ENCODE results near the gene KIF15. TPM values are rescaled to one million over a fixed set of nuclear protein-coding genes. Genes with fewer than 3 reads are reported as not detected.

KIF15 gene
- total RNA-seq, 4 donors from 2014 or later: 0.95 to 11.5 (median 0.96) TPM; not detected in 1

GRCh38 chr3:44880284-44880683, 118.7 kb downstream of the KIF15 start:
- Histone ChIP-seq H3K27me3 (peaks cover 10% of the 10 kb centered on the region), H3K4me3 (no peak overlapping the region), H3K27ac (no peak overlapping the region), H3K36me3 (no peaks in the 10 kb centered on the region), H3K9me3 (no peaks in the 10 kb centered on the region), H3K4me1 (no peaks in the 10 kb centered on the region)
- in situ Hi-C loops (cut with MboI; ENCODE audit: low pct_ligation_motif_present in 1 of 4, low pct_unique_long_range_greater_than_20kb in 1 of 4, low sequenced_read_pairs in 3 of 4) (no loop called here), intact Hi-C loops (cut with DNase I; ENCODE audit: low total_unique reads) (no loop called here)
- TF ChIP-seq POLR2AphosphoS5 (IDR thresholded peaks at IDR 0.05) (no peak), CTCF (IDR thresholded peaks at IDR 0.05) (no peak), EP300 (IDR thresholded peaks at IDR 0.05; ENCODE audit: low read depth) (no peak), POLR2A (IDR thresholded peaks at IDR 0.05) (no peak)
- WGBS, 2 donors (ENCODE audit: low coverage in 1 of 2): 54 to 60% methylated on average over 2 of the region's 2 CpGs
- no peak for DNase-seq

DNA sequence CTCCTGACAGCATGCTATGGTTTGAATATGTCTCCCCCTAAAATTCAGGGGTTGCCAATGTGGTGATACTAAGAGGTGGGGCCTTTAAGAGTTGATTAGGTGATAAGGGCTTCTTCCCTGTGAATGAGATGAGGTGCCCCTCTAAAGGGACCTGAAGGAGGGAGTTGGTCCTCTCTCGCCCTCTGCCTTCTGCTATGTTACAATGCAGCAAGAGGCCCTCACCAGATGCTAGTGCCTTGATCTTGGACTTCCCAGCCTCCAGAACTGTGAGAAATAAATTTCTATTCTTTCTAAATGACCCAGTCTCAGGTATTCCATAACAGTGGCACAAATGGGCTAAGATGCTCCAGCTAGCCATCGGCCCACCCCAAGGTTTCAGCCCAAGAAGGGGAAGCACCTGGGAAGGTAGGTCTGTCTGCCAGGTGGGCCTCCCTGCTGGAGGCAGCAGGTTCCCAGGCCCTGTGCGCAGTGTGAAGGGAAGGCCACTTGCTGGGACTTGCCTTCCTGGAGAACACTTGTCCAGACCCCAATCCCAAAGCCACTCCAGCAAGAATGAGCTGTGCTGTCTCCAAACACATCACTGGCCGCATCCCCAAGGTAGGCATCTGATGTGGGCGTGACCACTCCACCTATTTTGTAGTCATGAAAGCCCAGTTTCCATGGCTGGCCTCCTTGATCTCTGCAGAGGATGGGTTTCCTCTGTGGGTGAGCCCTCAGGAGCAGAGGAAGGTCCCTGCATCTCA, 121.8 kb downstream of the KIF15 start:
- Histone ChIP-seq H3K9me3 (no peaks in the 10 kb centered on the region), H3K4me3 (no peak overlapping the region), H3K4me1 (no peaks in the 10 kb centered on the region), H3K27me3 (peaks cover 10% of the 10 kb centered on the region), H3K27ac (no peak overlapping the region), H3K36me3 (no peaks in the 10 kb centered on the region)
- intact Hi-C loops (cut with DNase I; ENCODE audit: low total_unique reads): no loop called here
- DNase-seq: no peak
- no peak for TF ChIP-seq POLR2A (IDR thresholded peaks at IDR 0.05)
- no peak for TF ChIP-seq CTCF (IDR thresholded peaks at IDR 0.05)
- no peak for TF ChIP-seq EP300 (IDR thresholded peaks at IDR 0.05; ENCODE audit: low read depth)
- TF ChIP-seq POLR2AphosphoS5 (IDR thresholded peaks at IDR 0.05): no peak
- in situ Hi-C loops (cut with MboI; ENCODE audit: low pct_ligation_motif_present in 1 of 4, low pct_unique_long_range_greater_than_20kb in 1 of 4, low sequenced_read_pairs in 3 of 4): no loop called here
- 88 to 100% methylated on average over 1 to 5 of the region's 5 CpGs for WGBS, 2 donors (ENCODE audit: low coverage in 1 of 2)

- no peak overlapping the region for H3K4me3 ChIP-seq
- no peaks in the 10 kb centered on the region for H3K9me3 ChIP-seq
- WGBS, 2 donors (ENCODE audit: low coverage in 1 of 2): 17 to 25% methylated on average over 1 to 4 of the region's 4 CpGs
- no peaks in the 10 kb centered on the region for H3K36me3 ChIP-seq
- H3K27me3 ChIP-seq: peaks cover 10% of the 10 kb centered on the region
- intact Hi-C loops (cut with DNase I; ENCODE audit: low total_unique reads): no loop called here
- H3K27ac ChIP-seq: no peak overlapping the region
- DNase-seq: no peak
- TF ChIP-seq POLR2AphosphoS5 (IDR thresholded peaks at IDR 0.05) (no peak), CTCF (IDR thresholded peaks at IDR 0.05) (no peak), POLR2A (IDR thresholded peaks at IDR 0.05) (no peak), EP300 (IDR thresholded peaks at IDR 0.05; ENCODE audit: low read depth) (no peak)
- in situ Hi-C loops (cut with MboI; ENCODE audit: low pct_ligation_motif_present in 1 of 4, low pct_unique_long_range_greater_than_20kb in 1 of 4, low sequenced_read_pairs in 3 of 4): no loop called here
- no peaks in the 10 kb centered on the region for H3K4me1 ChIP-seq
Observed at GRCh38 chr3:44883999-44884431, 122.4 kb downstream of the KIF15 start.

DNA sequence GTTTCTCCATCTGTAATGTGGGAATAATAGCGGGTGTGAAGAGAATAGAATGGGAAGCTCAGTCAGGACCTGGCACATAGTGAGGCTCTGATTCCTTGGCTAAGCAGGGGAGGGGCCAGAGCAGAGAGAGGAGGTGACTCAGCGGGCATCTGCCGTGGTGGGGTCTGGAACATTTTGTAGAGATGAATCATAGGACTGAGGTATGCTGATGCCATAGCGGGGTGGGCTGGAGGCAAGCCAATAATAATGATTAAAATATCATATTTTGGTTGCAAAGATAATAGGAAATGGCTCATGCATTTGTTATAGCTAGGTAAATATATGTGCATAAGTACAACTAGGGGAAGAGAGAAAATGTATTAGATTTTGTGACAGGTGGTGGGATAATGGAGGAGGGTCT, 124.0 kb downstream of the KIF15 start:
- intact Hi-C loops (cut with DNase I; ENCODE audit: low total_unique reads) (no loop called here), in situ Hi-C loops (cut with MboI; ENCODE audit: low pct_ligation_motif_present in 1 of 4, low pct_unique_long_range_greater_than_20kb in 1 of 4, low sequenced_read_pairs in 3 of 4) (no loop called here)
- DNase-seq: no peak
- TF ChIP-seq POLR2AphosphoS5 (IDR thresholded peaks at IDR 0.05) (no peak), CTCF (IDR thresholded peaks at IDR 0.05) (no peak), EP300 (IDR thresholded peaks at IDR 0.05; ENCODE audit: low read depth) (no peak)
- Histone ChIP-seq H3K36me3 (no peaks in the 10 kb centered on the region), H3K27ac (no peak overlapping the region), H3K4me3 (no peak overlapping the region), H3K4me1 (no peaks in the 10 kb centered on the region), H3K27me3 (peaks cover 10% of the 10 kb centered on the region), H3K9me3 (no peaks in the 10 kb centered on the region)
- WGBS, 2 donors (ENCODE audit: low coverage in 1 of 2): 60 to 63% methylated on average over 1 to 4 of the region's 4 CpGs
